Stimulated activated CD4-positive, alpha-beta T cell treated with anti-CD3 and anti-CD28 coated beads, TNF-alpha, amount 100 ng/mL, for 1 hour (primary cell): ENCODE results near the gene PDRG1.

Source experiments
- DNase-seq, 3 donors: peaks; one replicate each; pipeline ENCODE4 v3.0.0-alpha.2; 2020; ENCODE audit warnings: low read depth in 3 of 3, low spot score in 1 of 3

The PDRG1 gene

DNA sequence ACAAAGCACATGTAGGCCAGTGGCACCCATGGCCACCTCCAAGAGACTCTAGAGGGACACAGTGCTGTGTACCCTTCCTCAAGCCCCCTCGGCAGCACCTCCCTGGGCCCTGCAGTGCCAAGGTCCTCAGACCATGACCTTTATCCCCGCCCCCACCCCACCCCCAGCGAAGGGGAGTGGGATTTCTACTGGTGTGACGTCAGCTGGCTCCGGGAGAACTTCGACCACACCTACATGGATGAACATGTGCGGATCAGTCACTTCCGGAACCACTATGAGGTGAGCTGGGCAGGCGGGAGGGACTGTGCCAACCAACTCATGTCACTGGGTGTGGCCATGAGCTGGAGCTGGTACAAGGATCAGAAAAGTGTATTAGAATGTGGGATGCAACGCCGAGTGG is 43.4 kb downstream of the PDRG1 start:
- no peak for DNase-seq

- no peak for DNase-seq
These were observed 43.8 kb downstream of the PDRG1 start for GRCh38 chr20:31908016-31908415.

DNA sequence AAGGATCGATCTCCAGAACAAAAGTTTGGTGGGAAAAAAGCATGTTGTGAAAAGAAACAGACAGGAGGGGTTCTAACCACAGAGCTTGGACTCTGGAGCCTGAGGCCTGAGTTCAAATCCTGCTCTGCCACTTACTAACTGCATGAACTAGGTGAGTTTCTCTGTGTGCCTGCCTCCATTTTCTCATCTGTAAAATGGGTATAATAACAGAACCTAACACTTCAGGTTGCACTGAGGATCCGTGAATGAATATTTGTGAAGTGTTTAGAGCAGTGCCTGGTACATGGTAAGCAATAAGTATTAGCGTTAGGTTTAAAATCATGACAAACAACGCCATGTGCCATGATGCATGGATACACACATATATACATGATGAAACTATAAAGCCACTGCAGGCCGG is 44.8 kb downstream of the PDRG1 start:
- no peak for DNase-seq

DNA sequence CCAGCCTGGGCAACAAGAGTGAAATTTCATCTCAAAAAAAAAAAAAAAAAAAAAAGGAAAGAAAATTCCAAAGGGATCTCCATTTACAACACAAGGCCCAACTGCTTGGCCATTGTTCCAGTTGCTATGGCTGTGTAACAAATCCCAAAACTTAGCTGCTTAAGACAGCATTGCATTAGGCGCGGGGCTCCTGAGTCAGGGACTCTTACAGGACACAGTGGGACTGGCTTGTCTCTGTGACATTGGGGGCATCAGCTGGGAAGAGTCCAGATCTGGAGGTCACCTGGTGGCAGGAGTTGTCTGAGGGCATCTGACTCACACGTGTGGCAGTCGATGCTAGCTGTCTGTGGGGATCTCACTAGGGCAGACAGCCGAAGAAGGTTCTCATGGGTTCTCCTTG is 45.8 kb downstream of the PDRG1 start:
- DNase-seq = no peak

GRCh38 chr20:31903627-31904386 is 48.0 kb downstream of the PDRG1 start:
- DNase-seq = no peak

DNA sequence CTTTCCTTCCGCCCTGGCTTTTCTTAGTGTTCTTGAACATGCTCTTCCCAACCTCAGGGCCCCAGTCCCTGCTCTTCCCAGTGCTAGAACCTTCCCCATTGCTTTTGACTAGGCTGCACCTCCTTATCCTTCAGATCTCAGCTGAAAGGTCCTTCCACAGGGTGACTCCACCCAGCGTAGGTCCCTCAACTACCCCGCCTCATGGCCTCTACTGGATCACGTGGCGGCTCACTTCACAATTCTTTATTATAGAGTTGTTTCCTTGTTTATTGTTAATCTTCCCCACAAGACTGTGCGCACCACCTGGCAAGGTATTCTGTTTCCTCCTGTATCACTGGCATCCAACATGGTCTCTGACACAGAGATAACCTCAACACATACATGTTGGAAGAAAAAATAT is 50.2 kb downstream of the PDRG1 start:
- no peak for DNase-seq

DNA sequence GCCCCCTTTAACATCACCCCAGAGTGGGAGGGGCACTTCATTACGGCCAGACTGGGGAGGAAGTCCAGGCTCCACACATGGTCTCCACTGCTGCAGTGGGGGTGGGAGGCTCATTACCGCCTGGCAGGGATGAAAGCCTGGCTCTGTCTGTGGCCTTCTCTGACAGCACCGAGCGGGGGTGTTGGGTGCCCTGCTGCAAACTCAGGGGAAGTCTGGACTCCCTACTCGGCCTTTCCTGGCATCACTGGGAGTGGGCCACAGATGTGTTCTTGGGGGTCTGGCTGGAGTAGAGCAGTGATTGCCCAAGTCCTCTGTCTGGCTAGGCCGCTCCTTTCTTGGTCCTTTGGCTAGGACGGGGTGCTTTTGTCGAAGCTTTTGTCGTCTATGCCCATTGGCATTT is 54.3 kb downstream of the PDRG1 start:
- DNase-seq = no peak

GRCh38 chr20:31896049-31896448 is 55.8 kb downstream of the PDRG1 start:
- no peak for DNase-seq

DNA sequence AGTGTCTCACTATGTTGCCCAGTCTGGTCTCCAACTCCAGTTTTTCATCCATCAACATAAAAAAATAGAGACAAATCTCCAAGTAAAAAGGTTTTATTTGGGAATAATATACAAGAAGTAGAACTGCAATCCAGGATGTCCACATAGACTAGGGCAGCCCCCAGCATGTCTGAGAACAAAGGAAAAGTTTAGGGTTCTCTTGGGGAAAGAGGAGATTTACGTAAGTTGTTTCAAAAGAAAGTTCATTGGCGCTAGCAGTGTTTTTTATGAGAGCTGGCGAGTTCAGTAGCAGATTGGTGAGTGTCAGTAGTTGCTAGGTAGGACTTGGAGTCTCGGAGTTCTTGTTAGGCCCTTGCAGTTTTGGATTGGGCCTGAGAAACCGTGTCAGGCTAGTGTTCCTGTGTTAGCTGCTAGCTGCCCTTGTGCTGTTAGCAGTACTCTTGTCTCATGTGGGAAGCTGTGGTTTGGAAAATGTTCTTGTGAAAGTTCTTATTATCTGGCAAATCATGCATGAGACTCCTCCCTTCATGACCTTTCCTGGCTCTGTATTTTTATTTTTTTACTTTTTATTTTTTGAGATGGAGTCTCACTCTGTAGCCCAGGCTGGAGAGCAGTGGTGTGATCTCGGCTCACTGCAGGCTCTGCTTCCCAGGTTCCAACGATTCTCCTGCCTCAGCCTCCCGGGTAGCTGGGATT is 56.7 kb downstream of the PDRG1 start:
- DNase-seq = no peak
